Measurements from ENCODE around the gene PON1. TPM values are rescaled to one million over a fixed set of nuclear protein-coding genes. Genes with fewer than 3 reads are reported as not detected.

PON1 gene
- total RNA-seq, 1 experiment from 2014 or later = not detected

DNA sequence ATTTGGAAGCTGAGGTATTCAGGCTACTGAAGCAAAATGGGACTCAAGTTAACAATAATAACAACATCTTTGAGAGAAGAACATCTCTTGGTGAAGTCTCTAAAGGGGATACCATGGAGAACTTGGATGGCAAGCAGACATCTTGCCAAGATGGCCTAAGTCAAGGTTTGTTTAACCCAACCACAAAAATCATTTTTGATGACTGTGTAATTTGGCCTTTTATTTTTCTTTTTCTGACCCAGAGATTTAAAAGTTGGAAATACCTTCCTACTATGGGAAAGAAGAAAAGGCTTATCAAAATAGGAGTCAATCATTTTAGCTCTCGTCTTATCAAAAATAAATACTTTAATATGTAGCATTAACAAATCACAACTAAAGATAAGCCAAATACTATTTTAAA lies 72.4 kb downstream of the PON1 start:
- no peaks in the 10 kb centered on the region for H3K27me3 Mint-ChIP-seq (ENCODE audit: insufficient read depth, unreplicated experiment)
- no TSS peak for BruUV-seq (replicated peaks)
- CTCF ChIA-PET = interaction anchor here (0.6 to 1.4 kb wide), 4 partner anchors 228 to 857 kb away, joined by 3 to 7 read pairs (median 4); partner anchors contain the start of gene COL1A2
- no peak overlapping the region for H3K4me3 Mint-ChIP-seq (ENCODE audit: unreplicated experiment)
- H3K9me3 Mint-ChIP-seq (ENCODE audit: unreplicated experiment) = no peaks in the 10 kb centered on the region
- intact Hi-C loops (cut with micrococcal nuclease) = no loop called here
- no peaks in the 10 kb centered on the region for H3K4me1 Mint-ChIP-seq (ENCODE audit: insufficient read depth, unreplicated experiment)
- DNase-seq (ENCODE audit: unreplicated experiment) = no peak
- H3K36me3 Mint-ChIP-seq (ENCODE audit: insufficient read depth, unreplicated experiment) = no peaks in the 10 kb centered on the region
- POLR2A ChIA-PET = interaction anchor here (0.7 kb wide), 1 partner anchor 28 kb away, joined by 3 read pairs; no protein-coding TSS in a partner anchor
- no peak for TF ChIP-seq CTCF (IDR thresholded peaks at IDR 0.05; ENCODE audit: unreplicated experiment)
- H3K27ac Mint-ChIP-seq (ENCODE audit: low read depth, unreplicated experiment) = no peak overlapping the region

- TF ChIP-seq CTCF (IDR thresholded peaks at IDR 0.05; ENCODE audit: unreplicated experiment) = no peak
- Mint-ChIP-seq H3K9me3 (ENCODE audit: unreplicated experiment) (no peaks in the 10 kb centered on the region), H3K36me3 (ENCODE audit: insufficient read depth, unreplicated experiment) (no peaks in the 10 kb centered on the region), H3K27me3 (ENCODE audit: insufficient read depth, unreplicated experiment) (no peaks in the 10 kb centered on the region), H3K27ac (ENCODE audit: low read depth, unreplicated experiment) (no peak overlapping the region), H3K4me1 (ENCODE audit: insufficient read depth, unreplicated experiment) (no peaks in the 10 kb centered on the region), H3K4me3 (ENCODE audit: unreplicated experiment) (no peak overlapping the region)
- ChIA-PET POLR2A (interaction anchor here (0.6 kb wide), 1 partner anchor 883 kb away, joined by 4 read pairs; no protein-coding TSS in a partner anchor), CTCF (interaction anchor here (0.7 to 1.4 kb wide), 3 partner anchors 9 to 440 kb away, joined by 3 to 5 read pairs (median 3); no protein-coding TSS in a partner anchor)
- no TSS peak for BruUV-seq (replicated peaks)
- intact Hi-C loops (cut with micrococcal nuclease) = no loop called here
- no peak for DNase-seq (ENCODE audit: unreplicated experiment)
These were observed 73.8 kb downstream of the PON1 start for GRCh38 chr7:95250571-95250970.

Other genes with a start within 250 kb of the PON1 start
- not detected in 2 replicates for gene PON3, start 71.8 kb upstream of the PON1 start, total RNA-seq (2022)
- gene PON2, start 110.5 kb upstream of the PON1 start, total RNA-seq (2022) = 120 and 140 TPM in 2 replicates
- gene ASB4, start 161.4 kb upstream of the PON1 start, total RNA-seq (2022) = not detected in 2 replicates

All from MCF 10A (cell line).